Measurements from ENCODE around the gene HELZ.

GRCh38 chr17:67096609-67097008, 148.4 kb downstream of the HELZ start:
- TF ChIP-seq CTCF (IDR thresholded peaks at IDR 0.05) (no peak), POLR2A (IDR thresholded peaks at IDR 0.05) (no peak), EP300 (IDR thresholded peaks at IDR 0.05) (no peak)
